ENCODE results near the gene MET. TPM values are rescaled to one million over a fixed set of nuclear protein-coding genes. Genes with fewer than 3 reads are reported as not detected.

Gene MET
- total and polyA plus RNA-seq, 2 of the 8 experiments (the other 6 are each of a cell fraction or from before 2014, with no cell fraction given) = 3.5 to 12.9 TPM

GRCh38 chr7:116730097-116731022 lies 58.4 kb downstream of the MET start (continued):
- TF ChIP-seq SUZ12 (IDR thresholded peaks at IDR 0.05; ENCODE audit: low read length) (no peak), SP4 (IDR thresholded peaks at IDR 0.05; ENCODE audit: low read length) (no peak)
